Activated CD4-positive, alpha-beta memory T cell treated with anti-CD3 and anti-CD28 coated beads, Interleukin-2, amount 10 ng/mL, durations not matched to agents 7 days and 5 days (primary cell): ENCODE measurements around the gene CBR1. TPM values are rescaled to one million over a fixed set of nuclear protein-coding genes. Genes with fewer than 3 reads are reported as not detected.

Source experiments
- CTCF ChIA-PET: fragments of 350-600 bp; sonication (Branson Sonifier 250); formaldehyde crosslinking; loops from one replicate; lab custom pipeline; 2021; ENCODE audit warnings: antibody characterized with exemption, inconsistent platforms; lab: Charles Lee
- POLR2A ChIA-PET: fragments of 350-600 bp; sonication (Branson Sonifier 250); formaldehyde crosslinking; loops from one replicate; lab custom pipeline; 2021; ENCODE audit warnings: antibody characterized with exemption; lab: Charles Lee
- DNase-seq: peaks from one replicate; pipeline ENCODE4 v3.0.0-alpha.2; 2020
- H3K27ac Mint-ChIP-seq: one replicate; pipeline ENCODE4 v1.8.0; 2021; ENCODE audit warnings: mild to moderate bottlenecking, mixed read lengths
- H3K27me3 Mint-ChIP-seq: one replicate; pipeline ENCODE4 v1.8.0; 2021; ENCODE audit warnings: mixed read lengths
- H3K36me3 Mint-ChIP-seq: one replicate; pipeline ENCODE4 v1.8.0; 2021; ENCODE audit warnings: low read depth, mixed read lengths
- H3K4me1 Mint-ChIP-seq: one replicate; pipeline ENCODE4 v1.8.0; 2021; ENCODE audit warnings: mixed read lengths
- H3K4me3 Mint-ChIP-seq: one replicate; pipeline ENCODE4 v1.8.0; 2021; ENCODE audit warnings: mild to moderate bottlenecking, mixed read lengths
- H3K9me3 Mint-ChIP-seq: one replicate; pipeline ENCODE4 v1.8.0; 2021; ENCODE audit warnings: mixed read lengths
- total RNA-seq, 2 experiments: library from RNA; stranded (reverse); gene quantifications; one replicate each; pipeline ENCODE4 v1.2.3, GENCODE V29; 2021

The CBR1 gene
- total RNA-seq, 2 experiments from 2014 or later: 42.0 to 44.1 TPM

GRCh38 chr21:36109868-36110267 is 40.0 kb downstream of the CBR1 start:
- H3K36me3 Mint-ChIP-seq: no peaks in the 10 kb centered on the region
- peaks cover 26% of the 10 kb centered on the region for H3K4me1 Mint-ChIP-seq
- H3K27ac Mint-ChIP-seq: no peak overlapping the region
- H3K9me3 Mint-ChIP-seq: no peaks in the 10 kb centered on the region
- ChIA-PET CTCF (no interaction called here), POLR2A (no interaction called here)
- peaks cover 50% of the 10 kb centered on the region for H3K27me3 Mint-ChIP-seq
- H3K4me3 Mint-ChIP-seq: no peak overlapping the region
- DNase-seq: no peak

- DNase-seq: no peak
- no peak overlapping the region for H3K27ac Mint-ChIP-seq
- H3K4me1 Mint-ChIP-seq: peaks cover 29% of the 10 kb centered on the region
- ChIA-PET CTCF (interaction anchor here (0.9 to 2.4 kb wide), 2 partner anchors 51 to 271 kb away, joined by 4 to 11 read pairs; partner anchors contain the start of gene SETD4), POLR2A (no interaction called here)
- no peak overlapping the region for H3K4me3 Mint-ChIP-seq
- H3K36me3 Mint-ChIP-seq: no peaks in the 10 kb centered on the region
- H3K9me3 Mint-ChIP-seq: no peaks in the 10 kb centered on the region
- H3K27me3 Mint-ChIP-seq: peaks cover 36% of the 10 kb centered on the region
These were observed 41.4 kb downstream of the CBR1 start for GRCh38 chr21:36111238-36111637.

GRCh38 chr21:36113647-36114428 is 44.0 kb downstream of the CBR1 start:
- ChIA-PET CTCF (interaction anchor here (0.7 to 4.2 kb wide), 23 partner anchors 9 to 835 kb away, joined by 3 to 40 read pairs (median 4); partner anchors contain the start of genes CBR1 and SETD4), POLR2A (interaction anchor here (0.9 to 3.4 kb wide), 4 partner anchors 9 to 207 kb away, joined by 3 to 21 read pairs (median 6); partner anchors contain the start of genes MORC3 and SETD4)
- no peaks in the 10 kb centered on the region for H3K36me3 Mint-ChIP-seq
- H3K27ac Mint-ChIP-seq: peak overlapping the region; percentile 73
- peak; percentile 20 for DNase-seq
- peaks cover 29% of the 10 kb centered on the region for H3K4me1 Mint-ChIP-seq
- peaks cover 2% of the 10 kb centered on the region for H3K9me3 Mint-ChIP-seq
- peaks cover 14% of the 10 kb centered on the region for H3K27me3 Mint-ChIP-seq
- H3K4me3 Mint-ChIP-seq: peak overlapping the region; percentile 57

GRCh38 chr21:36115138-36115730 is 45.4 kb downstream of the CBR1 start:
- POLR2A ChIA-PET: interaction anchor here (0.8 to 3.4 kb wide), 3 partner anchors 10 to 55 kb away, joined by 3 to 21 read pairs (median 7); partner anchors contain the start of gene SETD4
- H3K9me3 Mint-ChIP-seq: peaks cover 2% of the 10 kb centered on the region
- peaks cover 6% of the 10 kb centered on the region for H3K27me3 Mint-ChIP-seq

GRCh38 chr21:36117286-36117741 is 47.5 kb downstream of the CBR1 start:
- peaks cover 27% of the 10 kb centered on the region for H3K4me1 Mint-ChIP-seq
- ChIA-PET CTCF (no interaction called here), POLR2A (no interaction called here)
- no peaks in the 10 kb centered on the region for H3K36me3 Mint-ChIP-seq
- no peak overlapping the region for H3K4me3 Mint-ChIP-seq
- DNase-seq: no peak
- peaks cover 3% of the 10 kb centered on the region for H3K27me3 Mint-ChIP-seq
- H3K9me3 Mint-ChIP-seq: peaks cover 2% of the 10 kb centered on the region
- no peak overlapping the region for H3K27ac Mint-ChIP-seq

More at GRCh38 chr21:36115138-36115730, 45.4 kb downstream of the CBR1 start:
- no peak overlapping the region for H3K27ac Mint-ChIP-seq
- CTCF ChIA-PET: interaction anchor here (0.7 to 4.2 kb wide), 6 partner anchors 10 to 105 kb away, joined by 3 to 40 read pairs (median 4); partner anchors contain the start of genes CBR1 and CBR3
- peaks cover 29% of the 10 kb centered on the region for H3K4me1 Mint-ChIP-seq
- no peak for DNase-seq
- no peaks in the 10 kb centered on the region for H3K36me3 Mint-ChIP-seq
- H3K4me3 Mint-ChIP-seq: no peak overlapping the region

GRCh38 chr21:36120304-36120888 is 50.6 kb downstream of the CBR1 start:
- Mint-ChIP-seq H3K4me3 (no peak overlapping the region), H3K27ac (no peak overlapping the region), H3K27me3 (peaks cover 1% of the 10 kb centered on the region), H3K36me3 (no peaks in the 10 kb centered on the region), H3K9me3 (peaks cover 2% of the 10 kb centered on the region), H3K4me1 (peaks cover 5% of the 10 kb centered on the region)
- DNase-seq: no peak
- ChIA-PET POLR2A (no interaction called here), CTCF (interaction anchor here (0.5 kb wide), 1 partner anchor 66 kb away, joined by 4 read pairs; no protein-coding TSS in a partner anchor)

Other genes with a start within 250 kb of the CBR1 start
- gene SETD4, start 9.5 kb upstream of the CBR1 start, total RNA-seq: 10 to 100 TPM; 15.5 to 17.4 TPM
- gene CBR3, start 65.1 kb downstream of the CBR1 start, total RNA-seq: 10 to 100 TPM; 27.3 to 29.0 TPM
- 10 to 100 TPM; 23.1 to 24.9 TPM for gene DOP1B, start 86.8 kb downstream of the CBR1 start, total RNA-seq